Measurements from ENCODE around the gene PRDM2. TPM values are rescaled to one million over a fixed set of nuclear protein-coding genes. Genes with fewer than 3 reads are reported as not detected.

Gene PRDM2
- total and polyA plus RNA-seq, 2 experiments from 2014 or later: 11.5 to 18.6 TPM

GRCh38 chr1:13823126-13823880, 123.3 kb downstream of the PRDM2 start:
- H3K36me3 ChIP-seq (replicated peaks; ENCODE audit: insufficient read depth, low read depth): no peaks in the 10 kb centered on the region

GRCh38 chr1:13823936-13824335, 123.9 kb downstream of the PRDM2 start:
- Histone ChIP-seq H3K4me1 (ENCODE audit: insufficient read depth) (peaks cover 5% of the 10 kb centered on the region), H3K9me2 (replicated peaks; ENCODE audit: insufficient read depth) (no peaks in the 10 kb centered on the region), H3K4me2 (no peak overlapping the region), H3K36me3 (replicated peaks; ENCODE audit: insufficient read depth, low read depth) (no peaks in the 10 kb centered on the region), H2AFZ (no peak overlapping the region), H4K20me1 (ENCODE audit: insufficient read depth, poor library complexity, severe bottlenecking) (no peaks in the 10 kb centered on the region), H3K27ac (no peak overlapping the region), H3K9me3 (ENCODE audit: low read depth) (no peaks in the 10 kb centered on the region), H3K4me3 (no peak overlapping the region), H3K79me2 (no peaks in the 10 kb centered on the region), H3K27me3 (no peaks in the 10 kb centered on the region)
- TF ChIP-seq EZH2phosphoT487 (IDR thresholded peaks at IDR 0.05; ENCODE audit: low read depth, severe bottlenecking, unreplicated experiment): no peak
- TF ChIP-seq CTCF (IDR thresholded peaks at IDR 0.05; ENCODE audit: poor library complexity): no peak
- no peak for TF ChIP-seq EZH2 (IDR thresholded peaks at IDR 0.05; ENCODE audit: borderline replicate concordance)
- DNase-seq (ENCODE audit: low spot score): no peak
- WGBS (ENCODE audit: low lambda C conversion rate, missing lambda C conversion rate): 94% methylated on average over 11 of the region's 11 CpGs

More at GRCh38 chr1:13823126-13823880, 123.3 kb downstream of the PRDM2 start:
- DNase-seq (ENCODE audit: low spot score): no peak
- Histone ChIP-seq H3K9me2 (replicated peaks; ENCODE audit: insufficient read depth) (no peaks in the 10 kb centered on the region), H2AFZ (no peak overlapping the region), H3K27me3 (no peaks in the 10 kb centered on the region), H3K4me3 (no peak overlapping the region), H4K20me1 (ENCODE audit: insufficient read depth, poor library complexity, severe bottlenecking) (no peaks in the 10 kb centered on the region), H3K79me2 (no peaks in the 10 kb centered on the region), H3K4me1 (ENCODE audit: insufficient read depth) (peaks cover 4% of the 10 kb centered on the region), H3K4me2 (no peak overlapping the region), H3K27ac (no peak overlapping the region), H3K9me3 (ENCODE audit: low read depth) (no peaks in the 10 kb centered on the region)
- 96% methylated on average over 24 of the region's 24 CpGs for WGBS (ENCODE audit: low lambda C conversion rate, missing lambda C conversion rate)
- no peak for TF ChIP-seq EZH2phosphoT487 (IDR thresholded peaks at IDR 0.05; ENCODE audit: low read depth, severe bottlenecking, unreplicated experiment)
- TF ChIP-seq CTCF (IDR thresholded peaks at IDR 0.05; ENCODE audit: poor library complexity): no peak
- no peak for TF ChIP-seq EZH2 (IDR thresholded peaks at IDR 0.05; ENCODE audit: borderline replicate concordance)

- no peaks in the 10 kb centered on the region for H3K36me3 ChIP-seq (replicated peaks; ENCODE audit: insufficient read depth, low read depth)
- TF ChIP-seq EZH2phosphoT487 (IDR thresholded peaks at IDR 0.05; ENCODE audit: low read depth, severe bottlenecking, unreplicated experiment) (no peak), EZH2 (IDR thresholded peaks at IDR 0.05; ENCODE audit: borderline replicate concordance) (no peak), CTCF (IDR thresholded peaks at IDR 0.05; ENCODE audit: poor library complexity) (no peak)
- H3K9me3 ChIP-seq (ENCODE audit: low read depth): no peaks in the 10 kb centered on the region
- no peak overlapping the region for H3K27ac ChIP-seq
- no peaks in the 10 kb centered on the region for H3K9me2 ChIP-seq (replicated peaks; ENCODE audit: insufficient read depth)
- no peak overlapping the region for H2AFZ ChIP-seq
- no peaks in the 10 kb centered on the region for H3K27me3 ChIP-seq
- no peaks in the 10 kb centered on the region for H3K79me2 ChIP-seq
- peaks cover 7% of the 10 kb centered on the region for H3K4me1 ChIP-seq (ENCODE audit: insufficient read depth)
- no peak overlapping the region for H3K4me3 ChIP-seq
- no peak for DNase-seq (ENCODE audit: low spot score)
- H4K20me1 ChIP-seq (ENCODE audit: insufficient read depth, poor library complexity, severe bottlenecking): no peaks in the 10 kb centered on the region
- H3K4me2 ChIP-seq: no peak overlapping the region
- 93% methylated on average over 9 of the region's 9 CpGs for WGBS (ENCODE audit: low lambda C conversion rate, missing lambda C conversion rate)
These were observed 124.6 kb downstream of the PRDM2 start for GRCh38 chr1:13824626-13825025.
